HG03039 (cell line): ENCODE measurements around the gene TMEM25.
"Not testable (repeated sequence)": the region's sequence is repeated elsewhere in the genome, so short reads cannot be mapped to it uniquely, and the experiment has no call there.

Experiments used
- ATAC-seq: cut with Tn5 transposase; IDR thresholded peaks from one replicate; pipeline ENCODE4 v1.9.1; 2021; ENCODE audit warnings: mild to moderate bottlenecking, moderate library complexity; ENCODE audit not compliant: unreplicated experiment

The TMEM25 gene

GRCh38 chr11:118530683-118531596 is at the start of gene TMEM25:
Gene TMEM25 (plus strand): TSS chr11:118531192. CDS start chr11:118531802, 610 bp downstream.
- peak; percentile 54 for ATAC-seq

- not testable (repeated sequence) for ATAC-seq
Observed at GRCh38 chr11:118481238-118481637, 49.8 kb upstream of the TMEM25 start.

- ATAC-seq, result no peak
Observed at GRCh38 chr11:118484405-118484804, 46.6 kb upstream of the TMEM25 start.

- no peak for ATAC-seq
Observed at GRCh38 chr11:118485273-118485672, 45.7 kb upstream of the TMEM25 start.

GRCh38 chr11:118488480-118489109 is 42.4 kb upstream of the TMEM25 start:
- ATAC-seq, result no peak

- ATAC-seq, result no peak
Observed at GRCh38 chr11:118491041-118491440, 40.0 kb upstream of the TMEM25 start.

GRCh38 chr11:118497831-118498230 is 33.2 kb upstream of the TMEM25 start:
- ATAC-seq, result no peak

- ATAC-seq, result no peak
Observed at GRCh38 chr11:118503216-118503615, 27.8 kb upstream of the TMEM25 start.

- ATAC-seq, result no peak
Observed at GRCh38 chr11:118511601-118512000, 19.4 kb upstream of the TMEM25 start.

- ATAC-seq, result no peak
Observed at GRCh38 chr11:118514103-118514502, 16.9 kb upstream of the TMEM25 start.

- no peak for ATAC-seq
Observed at GRCh38 chr11:118519549-118519948, 11.4 kb upstream of the TMEM25 start.

GRCh38 chr11:118521892-118522311 is 9.1 kb upstream of the TMEM25 start:
- no peak for ATAC-seq

GRCh38 chr11:118522571-118523072 is 8.4 kb upstream of the TMEM25 start:
- ATAC-seq, result no peak

GRCh38 chr11:118524356-118524755 is 6.6 kb upstream of the TMEM25 start:
- ATAC-seq, result no peak

- no peak for ATAC-seq
Observed at GRCh38 chr11:118524757-118525470, 6.1 kb upstream of the TMEM25 start.

GRCh38 chr11:118526688-118527087 is 4.3 kb upstream of the TMEM25 start:
- ATAC-seq, result no peak

- ATAC-seq, result no peak
Observed at GRCh38 chr11:118527109-118527508, 3.9 kb upstream of the TMEM25 start, which contains the start of gene TTC36. Gene TTC36 (plus strand): TSS chr11:118527474. CDS start chr11:118527495, 21 bp downstream.

GRCh38 chr11:118528511-118528910 is 2.5 kb upstream of the TMEM25 start:
- ATAC-seq, result no peak

- no peak for ATAC-seq
Observed at GRCh38 chr11:118529584-118530175, 1.3 kb upstream of the TMEM25 start.

GRCh38 chr11:118530180-118530682 is 761 bp upstream of the TMEM25 start:
- ATAC-seq, result no peak
